CD4-positive, alpha-beta memory T cell (primary cell): ENCODE results near the gene RAD51AP1. TPM values are rescaled to one million over a fixed set of nuclear protein-coding genes. Genes with fewer than 3 reads are reported as not detected.
A peak's percentile ranks its signal among the peaks of the same experiment; 100 is the strongest.

Experiments
- CTCF ChIA-PET: fragments of 350-600 bp; sonication (Branson Sonifier 250); formaldehyde crosslinking; loops from one replicate; lab custom pipeline; 2021; ENCODE audit warnings: inconsistent platforms; ENCODE audit not compliant: partially characterized antibody; lab: Charles Lee
- POLR2A ChIA-PET: fragments of 350-600 bp; sonication (Branson Sonifier 250); formaldehyde crosslinking; loops from one replicate; lab custom pipeline; 2021; ENCODE audit not compliant: partially characterized antibody; lab: Charles Lee
- DNase-seq, 5 donors: peaks; one replicate each; pipeline versions ENCODE4 v3.0.0 to v3.0.0-alpha.2; 2020 to 2022; ENCODE audit warnings: mixed read lengths in 1 of 5
- H3K27ac ChIP-seq: one replicate; pipeline ENCODE4 v1.7.0; 2013; ENCODE audit warnings: low read depth, low read length
- H3K27me3 ChIP-seq: 2 replicates; pipeline ENCODE4 v1.7.0; 2013; ENCODE audit warnings: mild to moderate bottlenecking, low read length, moderate library complexity; ENCODE audit not compliant: insufficient read depth
- H3K36me3 ChIP-seq: 2 replicates; pipeline ENCODE4 v1.7.0; 2013; ENCODE audit warnings: mild to moderate bottlenecking, low read length, moderate library complexity; ENCODE audit not compliant: insufficient read depth
- H3K4me1 ChIP-seq: 2 replicates; pipeline ENCODE4 v1.7.0; 2013; ENCODE audit warnings: mild to moderate bottlenecking, low read length, moderate library complexity; ENCODE audit not compliant: insufficient read depth
- H3K4me3 ChIP-seq, 2 donors: one replicate each; pipeline ENCODE4 v1.7.0; 2013; ENCODE audit warnings: low read length in 2 of 2, mild to moderate bottlenecking in 1 of 2
- H3K9me3 ChIP-seq, 2 donors: one replicate each; pipeline ENCODE4 v1.7.0; 2013; ENCODE audit warnings: low read length in 2 of 2, control low read depth in 1 of 2; ENCODE audit not compliant: control insufficient read depth in 1 of 2
- H3K27ac Mint-ChIP-seq, 7 donors: one replicate each; pipeline ENCODE4 v1.8.0; 2020 to 2021; ENCODE audit warnings: mixed read lengths in 7 of 7, mild to moderate bottlenecking in 6 of 7, inconsistent platforms in 3 of 7, moderate library complexity in 3 of 7
- H3K27me3 Mint-ChIP-seq, 2 donors: one replicate each; pipeline ENCODE4 v1.8.0; 2020 to 2021; ENCODE audit warnings: mixed read lengths in 2 of 2
- H3K36me3 Mint-ChIP-seq, 2 donors: one replicate each; pipeline ENCODE4 v1.8.0; 2020 to 2021; ENCODE audit warnings: mixed read lengths in 2 of 2, inconsistent platforms in 1 of 2, mild to moderate bottlenecking in 1 of 2
- H3K4me1 Mint-ChIP-seq, 4 donors: one replicate each; pipeline ENCODE4 v1.8.0; 2020 to 2021; ENCODE audit warnings: mixed read lengths in 4 of 4, mild to moderate bottlenecking in 1 of 4
- H3K4me3 Mint-ChIP-seq, 8 donors: one replicate each; pipeline ENCODE4 v1.8.0; 2020 to 2021; ENCODE audit warnings: mixed read lengths in 8 of 8, mild to moderate bottlenecking in 7 of 8, moderate library complexity in 6 of 8, inconsistent platforms in 3 of 8
- H3K9me3 Mint-ChIP-seq, 8 donors: one replicate each; pipeline ENCODE4 v1.8.0; 2020 to 2021; ENCODE audit warnings: mixed read lengths in 8 of 8, mild to moderate bottlenecking in 5 of 8, inconsistent platforms in 3 of 8, moderate library complexity in 1 of 8
- intact Hi-C: fragments of 100-400 bp; cut with micrococcal nuclease; formaldehyde crosslinking; loops from one replicate; pipeline ENCODE4 v1.15.1; 2023
- polyA plus RNA-seq, 2 donors: library from polyadenylated mRNA; unstranded; fragments of 300-500 nt; fragmentation: Illumina TruSeq; gene quantifications; one replicate each; pipeline ENCODE4 v1.2.3, GENCODE V29; 2021
- total RNA-seq, 2 experiments: library from RNA; stranded (reverse); gene quantifications; one replicate each; pipeline ENCODE4 v1.2.3, GENCODE V29; 2021

RAD51AP1 gene
- total and polyA plus RNA-seq, 4 experiments from 2014 or later: 0.58 to 2.9 (median 1.1) TPM

GRCh38 chr12:4604684-4605193 lies 66.0 kb downstream of the RAD51AP1 start:
- DNase-seq: peak; percentile 76 to 80 (median 78)
- Histone ChIP-seq H3K27ac (peak overlapping the region; percentile 34), H3K4me3 (peak overlapping the region; percentile 85 to 89), H3K4me1 (peaks cover 21% of the 10 kb centered on the region), H3K27me3 (no peaks in the 10 kb centered on the region), H3K36me3 (no peaks in the 10 kb centered on the region), H3K9me3 (no peaks in the 10 kb centered on the region)
- Mint-ChIP-seq H3K4me3 (peak overlapping the region; percentile 96 to 100 (median 99)), H3K4me1 (peaks cover 12 to 33% (median 25%) of the 10 kb centered on the region in 4 donors), H3K9me3 (no peaks in the 10 kb centered on the region), H3K27me3 (peaks cover 7% of the 10 kb centered on the region in 2 donors), H3K27ac (peak overlapping the region; percentile 56 to 97 (median 93)), H3K36me3 (peaks cover 0 to 10% of the 10 kb centered on the region in 2 donors)
- intact Hi-C loops: loop anchor here (1.0 kb wide), 2 partner anchors 45 to 154 kb away; partner anchors contain the start of genes AKAP3 and NDUFA9
- CTCF ChIA-PET: interaction anchor here (0.6 to 1.8 kb wide), 15 partner anchors 8 to 158 kb away, joined by 3 to 14 read pairs (median 3); partner anchors contain the start of genes AKAP3 and NDUFA9
- POLR2A ChIA-PET: interaction anchor here (0.7 kb wide), 1 partner anchor 44 kb away, joined by 7 read pairs; the partner anchor contains the start of genes AKAP3 and NDUFA9

DNA sequence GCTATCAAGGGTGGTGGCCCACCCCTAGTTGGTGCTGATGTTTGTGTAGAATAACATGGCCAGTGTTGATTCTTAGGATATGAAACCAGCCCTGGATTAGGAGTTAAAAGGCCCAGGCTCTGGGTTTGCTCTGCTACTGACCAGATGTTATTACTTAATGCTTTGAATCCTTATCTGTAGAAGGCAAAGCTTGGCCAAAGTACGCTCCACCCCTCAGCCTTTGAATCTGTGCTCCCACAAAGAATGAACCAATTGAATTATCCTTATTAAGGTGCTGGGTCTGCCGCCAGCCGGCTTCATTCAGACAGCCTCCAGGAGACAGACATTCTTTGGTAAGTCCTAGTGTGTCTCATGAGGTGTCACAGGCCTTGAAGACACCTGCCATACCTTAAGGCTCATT lies 68.4 kb downstream of the RAD51AP1 start:
- CTCF ChIA-PET: no interaction called here

GRCh38 chr12:4609071-4609470 lies 70.4 kb downstream of the RAD51AP1 start:
- Mint-ChIP-seq H3K4me1 (peaks cover 12 to 33% (median 25%) of the 10 kb centered on the region in 4 donors), H3K4me3 (no peak overlapping the region), H3K27ac (no peak overlapping the region), H3K36me3 (peaks cover 34 to 43% of the 10 kb centered on the region in 2 donors), H3K9me3 (no peaks in the 10 kb centered on the region), H3K27me3 (no peaks in the 10 kb centered on the region)
- Histone ChIP-seq H3K36me3 (peaks cover 22% of the 10 kb centered on the region), H3K27me3 (no peaks in the 10 kb centered on the region), H3K4me1 (peaks cover 21% of the 10 kb centered on the region), H3K9me3 (no peaks in the 10 kb centered on the region), H3K4me3 (no peak overlapping the region), H3K27ac (no peak overlapping the region)
- intact Hi-C loops: no loop called here
- ChIA-PET POLR2A (no interaction called here), CTCF (interaction anchor here (1.0 kb wide), 1 partner anchor 149 kb away, joined by 3 read pairs; no protein-coding TSS in a partner anchor)
- no peak for DNase-seq

More for the DNA sequence above, 68.4 kb downstream of the RAD51AP1 start:
- H3K27me3 Mint-ChIP-seq: peaks cover 7% of the 10 kb centered on the region in 2 donors
- Histone ChIP-seq H3K4me1 (peaks cover 21% of the 10 kb centered on the region), H3K27me3 (no peaks in the 10 kb centered on the region), H3K27ac (no peak overlapping the region), H3K9me3 (no peaks in the 10 kb centered on the region), H3K36me3 (peaks cover 11% of the 10 kb centered on the region), H3K4me3 (no peak overlapping the region)
- intact Hi-C loops: no loop called here
- no peak for DNase-seq
- H3K9me3 Mint-ChIP-seq: no peaks in the 10 kb centered on the region
- peaks cover 17 to 30% of the 10 kb centered on the region in 2 donors for H3K36me3 Mint-ChIP-seq
- H3K4me3 Mint-ChIP-seq: peak overlapping the region in 5 of 8 donors; percentile 17 to 66 (median 33)
- H3K4me1 Mint-ChIP-seq: peaks cover 12 to 33% (median 25%) of the 10 kb centered on the region in 4 donors
- POLR2A ChIA-PET: no interaction called here
- H3K27ac Mint-ChIP-seq: peak overlapping the region in 1 of 7 donors; percentile 38

Other genes starting within 250 kb of the RAD51AP1 start
- gene TIGAR, start 217.7 kb upstream of the RAD51AP1 start, total RNA-seq: 10 to 100 TPM; 15.2 to 17.3 TPM
- gene TIGAR, start 217.7 kb upstream of the RAD51AP1 start, polyA plus RNA-seq: 1 to 10 TPM; 1.9 to 2.7 TPM
- not detected for gene FGF23, start 159.2 kb upstream of the RAD51AP1 start, total RNA-seq
- gene FGF23, start 159.2 kb upstream of the RAD51AP1 start, polyA plus RNA-seq: not detected
- not detected for gene FGF6, start 93.1 kb upstream of the RAD51AP1 start, total RNA-seq
- gene FGF6, start 93.1 kb upstream of the RAD51AP1 start, polyA plus RNA-seq: not detected
- gene DYRK4, start 23.3 kb downstream of the RAD51AP1 start, total RNA-seq: 10 to 100 TPM; 15.6 to 21.4 TPM
- 10 to 100 TPM; 26.3 to 34.7 TPM for gene DYRK4, start 23.3 kb downstream of the RAD51AP1 start, polyA plus RNA-seq
- gene AKAP3, start 110.2 kb downstream of the RAD51AP1 start, total RNA-seq: 1 to 10 TPM; 5.5 to 6.2 TPM
- gene AKAP3, start 110.2 kb downstream of the RAD51AP1 start, polyA plus RNA-seq: 1 to 10 TPM in 1 of 2 donors, under 1 TPM in 1; 0.60 to 1.1 TPM
- 10 to 100 TPM; 55.7 to 58.6 TPM for gene NDUFA9, start 110.2 kb downstream of the RAD51AP1 start, total RNA-seq
- 100 to 1,000 TPM; 134 to 246 TPM for gene NDUFA9, start 110.2 kb downstream of the RAD51AP1 start, polyA plus RNA-seq
- gene GALNT8, start 181.5 kb downstream of the RAD51AP1 start, total RNA-seq: 1 to 10 TPM in 1 of 2 experiments, under 1 TPM in 1; 0.99 to 1.3 TPM
- 1 to 10 TPM; 2.0 to 3.4 TPM for gene GALNT8, start 181.5 kb downstream of the RAD51AP1 start, polyA plus RNA-seq